H1 (cell line): ENCODE measurements around the gene SPATA16. TPM values are rescaled to one million over a fixed set of nuclear protein-coding genes. Genes with fewer than 3 reads are reported as not detected.

Experiments used
- polyA plus RNA-seq, 7 experiments: library from polyadenylated mRNA; depleted of rRNA in 3 of 7; stranded (reverse) in 5 of 7; unstranded in 2 of 7; fragments of >200 nt in 5 of 7; fragments of 200-250 nt in 2 of 7; gene quantifications; 1 replicate in 5 of 7; 2 replicates in 1 of 7; 4 replicates in 1 of 7; pipeline versions ENCODE4 v1.2.1 to v1.2.3, GENCODE V29; 2011 to 2013; ENCODE audit warnings: missing spikeins in 2 of 7, mixed read lengths in 2 of 7
- total RNA-seq: library from RNA; stranded (reverse); fragmentation: NEBNext Ultra II Directional; extraction: Animal tissue kit (Norgen Biotek cat#: 25700); gene quantifications from 2 replicates; pipeline ENCODE4 v1.2.1, GENCODE V29; 2021
- TF ChIP-seq, protein P1 (sequence below): IDR thresholded peaks from 2 replicates; pipeline ENCODE4 v1.6.1; 2012; ENCODE audit warnings: inconsistent platforms

The SPATA16 gene
- total and polyA plus RNA-seq, 2 of the 8 experiments (the other 6 are each of a cell fraction or from before 2014, with no cell fraction given) = 0.05 to 2.7 TPM

GRCh38 chr3:172853921-172854666 lies 286.9 kb downstream of the SPATA16 start (continued):
- TF ChIP-seq, protein P1, sequence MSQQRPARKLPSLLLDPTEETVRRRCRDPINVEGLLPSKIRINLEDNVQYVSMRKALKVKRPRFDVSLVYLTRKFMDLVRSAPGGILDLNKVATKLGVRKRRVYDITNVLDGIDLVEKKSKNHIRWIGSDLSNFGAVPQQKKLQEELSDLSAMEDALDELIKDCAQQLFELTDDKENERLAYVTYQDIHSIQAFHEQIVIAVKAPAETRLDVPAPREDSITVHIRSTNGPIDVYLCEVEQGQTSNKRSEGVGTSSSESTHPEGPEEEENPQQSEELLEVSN = peak; percentile 54; the same call in 1 of the 2 replicates
- TF ChIP-seq, all 59 proteins: peak for 9
